Smooth muscle cell of the brain vasculature (primary cell): ENCODE results near the gene TRAF6.
"Not testable (repeated sequence)": the region's sequence is repeated elsewhere in the genome, so short reads cannot be mapped to it uniquely, and the experiment has no call there.

Source experiments
- DNase-seq: peaks from one replicate; pipeline ENCODE4 v3.0.0-alpha.2; 2012; ENCODE audit warnings: low read depth, low spot score

Gene TRAF6

GRCh38 chr11:36493332-36493731 is 16.7 kb downstream of the TRAF6 start:
- DNase-seq: no peak

GRCh38 chr11:36492724-36493304 is 17.3 kb downstream of the TRAF6 start:
- no peak for DNase-seq

GRCh38 chr11:36490026-36490806 is 19.9 kb downstream of the TRAF6 start:
- DNase-seq: no peak

- no peak for DNase-seq
Observed at GRCh38 chr11:36488096-36488495, 22.0 kb downstream of the TRAF6 start.

DNA sequence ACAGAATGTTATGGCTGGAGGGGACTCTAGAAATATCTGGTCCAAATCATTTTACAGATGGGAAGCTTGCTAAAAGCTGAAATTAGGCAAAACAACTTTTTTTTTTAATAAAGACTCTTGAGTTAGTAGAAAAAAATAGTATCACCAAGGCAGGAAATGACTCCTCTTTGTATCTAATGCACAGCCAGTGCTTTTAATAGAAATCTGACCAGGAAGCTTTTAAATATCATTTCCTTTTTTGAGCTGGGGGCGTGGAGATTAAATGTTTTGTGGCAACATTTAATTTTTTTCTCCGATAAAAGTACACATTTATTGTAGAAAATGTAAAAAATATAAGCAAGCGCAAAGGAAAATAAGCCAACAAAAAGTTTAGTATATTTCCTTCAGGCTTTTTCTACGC is 22.5 kb downstream of the TRAF6 start:
- no peak for DNase-seq

- DNase-seq: no peak
Observed at GRCh38 chr11:36485298-36486002, 24.6 kb downstream of the TRAF6 start.

GRCh38 chr11:36483042-36483441 is 27.0 kb downstream of the TRAF6 start:
- not testable (repeated sequence) for DNase-seq

DNA sequence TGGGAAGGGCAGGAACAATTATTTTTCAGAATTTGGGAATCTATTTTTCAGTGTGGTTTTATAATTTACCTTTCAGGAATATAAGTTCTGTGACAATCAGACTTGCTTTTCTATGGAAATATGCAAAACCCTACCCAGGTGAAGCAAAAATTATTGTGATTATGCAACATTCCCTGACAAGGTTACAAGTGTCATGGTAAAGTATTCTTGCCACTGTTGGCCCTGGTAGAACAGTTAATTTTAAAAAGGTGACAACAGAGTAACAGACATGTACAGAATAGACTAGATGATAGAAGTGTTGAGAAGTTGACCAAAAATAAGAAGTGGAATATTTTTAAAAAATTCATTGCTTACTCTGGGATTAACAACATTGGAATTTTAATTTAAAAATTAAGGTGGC is 29.2 kb downstream of the TRAF6 start:
- no peak for DNase-seq

DNA sequence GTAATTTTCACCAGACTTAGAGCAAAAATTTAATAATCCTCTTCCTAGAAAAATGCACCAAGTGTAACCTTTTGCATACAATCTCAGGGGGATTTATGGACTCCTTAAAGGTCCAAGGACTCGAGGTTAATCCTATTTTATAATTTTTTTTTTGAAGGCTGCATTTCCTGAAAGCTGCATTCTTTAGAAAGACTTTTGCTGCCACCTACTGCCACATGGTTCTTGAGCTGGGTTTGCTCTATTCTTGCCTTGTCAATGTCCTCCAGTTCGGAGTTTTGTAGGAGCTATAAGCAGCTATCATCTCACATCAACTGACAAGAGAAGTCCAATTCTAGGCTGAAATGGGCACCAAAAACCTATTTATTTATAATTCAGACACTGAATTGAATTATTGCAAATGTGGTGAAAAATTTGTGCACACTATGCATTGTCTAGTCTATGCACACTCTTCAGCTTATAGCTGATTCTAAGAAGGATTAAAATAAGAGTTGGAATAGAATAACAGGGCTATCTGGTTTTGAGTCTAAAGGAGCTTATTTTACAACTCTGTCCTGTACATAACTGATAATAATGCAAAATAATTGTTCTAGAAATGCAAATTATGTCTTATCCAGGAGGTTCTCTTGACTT is 31.3 kb downstream of the TRAF6 start:
- DNase-seq: no peak

GRCh38 chr11:36475192-36475591 is 34.9 kb downstream of the TRAF6 start:
- DNase-seq: no peak

DNA sequence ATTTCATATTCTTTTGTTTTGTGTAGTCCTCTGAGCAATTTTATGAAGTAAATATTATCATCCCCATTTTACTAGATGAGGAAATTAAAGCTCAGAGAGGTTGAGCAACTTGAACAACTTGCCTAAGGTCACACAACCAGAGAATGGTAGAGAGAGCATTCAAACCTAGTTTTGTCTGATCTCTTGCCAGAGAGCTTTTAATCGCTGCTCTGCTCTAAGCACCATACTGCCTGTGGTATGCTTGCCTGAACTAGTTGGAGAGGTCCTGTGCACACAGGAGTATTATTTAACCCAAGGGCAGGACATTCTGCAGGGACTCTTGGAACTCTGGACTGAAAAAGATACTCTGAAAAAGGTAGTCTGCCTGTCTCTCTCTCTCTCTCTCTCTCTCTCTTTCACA is 38.5 kb downstream of the TRAF6 start:
- DNase-seq: no peak

GRCh38 chr11:36469881-36470802 is 39.9 kb downstream of the TRAF6 start:
- DNase-seq: no peak

GRCh38 chr11:36469063-36469462 is 41.0 kb downstream of the TRAF6 start:
- DNase-seq: no peak

- DNase-seq: no peak
Observed at GRCh38 chr11:36467916-36468315, 42.2 kb downstream of the TRAF6 start.

- no peak for DNase-seq
Observed at GRCh38 chr11:36467012-36467411, 43.1 kb downstream of the TRAF6 start.

DNA sequence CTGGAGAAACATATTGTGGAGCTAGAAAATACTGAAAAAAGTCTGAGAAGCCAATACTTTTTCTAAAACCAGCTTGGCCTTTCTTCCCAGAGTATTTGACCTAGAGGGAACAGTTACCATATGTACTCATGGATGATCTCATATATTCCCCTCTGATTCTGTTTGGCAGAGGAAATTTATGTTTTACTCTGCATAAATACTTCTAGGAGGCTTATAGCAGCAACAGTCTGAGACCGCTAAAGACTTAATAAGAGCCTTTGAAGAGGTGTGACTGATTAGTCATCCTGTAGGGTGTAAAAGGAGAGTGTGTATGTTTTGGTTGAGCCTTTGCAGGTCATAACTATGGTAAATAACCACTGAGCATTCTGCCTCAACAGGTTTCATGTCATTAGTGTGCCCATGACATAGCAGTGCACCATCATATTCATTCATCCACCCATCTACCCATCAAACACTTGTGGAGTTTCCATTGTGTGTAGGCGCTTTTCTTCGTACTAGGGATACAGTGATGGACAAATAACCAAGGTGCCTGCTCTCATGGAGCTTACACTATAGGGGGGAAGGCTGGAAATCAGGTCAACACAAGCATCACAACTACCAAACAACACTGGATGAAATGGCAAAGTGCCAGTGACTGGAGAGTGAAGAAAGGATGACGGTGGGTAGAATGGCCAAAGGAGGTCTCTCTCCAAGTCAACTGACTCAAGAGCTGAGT is 44.5 kb downstream of the TRAF6 start:
- DNase-seq: no peak

DNA sequence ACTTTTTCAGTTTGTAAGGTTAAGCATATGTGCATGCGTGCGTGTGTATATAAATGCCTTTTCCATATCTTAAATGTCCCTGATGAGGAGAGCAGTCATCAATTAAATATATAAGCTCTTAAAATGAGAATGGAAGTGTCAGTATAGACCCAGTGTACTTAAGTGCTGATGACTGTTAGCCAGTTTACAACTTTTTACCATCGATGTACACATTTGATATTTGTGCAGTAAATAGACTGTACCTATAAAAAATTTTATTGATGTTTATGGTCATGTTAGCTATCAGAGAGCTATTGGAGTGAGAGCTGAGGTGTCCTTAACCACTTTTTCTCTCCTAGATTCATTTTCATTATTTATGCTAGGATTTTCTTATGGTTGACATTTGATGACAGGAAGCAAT is 45.4 kb downstream of the TRAF6 start:
- DNase-seq: no peak

- DNase-seq: no peak
Observed at GRCh38 chr11:36463781-36464180, 46.3 kb downstream of the TRAF6 start.

DNA sequence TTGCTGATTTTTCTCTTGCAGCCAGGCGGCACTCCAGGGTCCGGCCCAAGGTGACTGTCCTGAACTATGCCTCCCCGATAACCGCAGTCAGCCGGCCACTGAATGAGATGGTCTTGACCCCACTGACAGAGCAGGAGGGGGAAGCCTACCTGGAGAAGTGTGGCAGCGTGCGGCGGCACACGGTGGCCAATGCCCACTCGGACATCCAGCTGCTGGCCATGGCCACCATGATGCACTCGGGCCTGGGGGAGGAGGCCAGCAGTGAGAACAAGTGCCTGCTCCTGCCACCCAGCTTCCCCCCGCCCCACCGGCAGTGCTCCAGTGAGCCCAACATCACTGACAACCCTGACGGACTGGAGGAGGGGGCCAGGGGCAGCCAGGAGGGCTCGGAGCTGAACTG is 47.8 kb downstream of the TRAF6 start:
- no peak for DNase-seq

GRCh38 chr11:36460220-36460619 is 49.9 kb downstream of the TRAF6 start:
- DNase-seq: no peak

DNA sequence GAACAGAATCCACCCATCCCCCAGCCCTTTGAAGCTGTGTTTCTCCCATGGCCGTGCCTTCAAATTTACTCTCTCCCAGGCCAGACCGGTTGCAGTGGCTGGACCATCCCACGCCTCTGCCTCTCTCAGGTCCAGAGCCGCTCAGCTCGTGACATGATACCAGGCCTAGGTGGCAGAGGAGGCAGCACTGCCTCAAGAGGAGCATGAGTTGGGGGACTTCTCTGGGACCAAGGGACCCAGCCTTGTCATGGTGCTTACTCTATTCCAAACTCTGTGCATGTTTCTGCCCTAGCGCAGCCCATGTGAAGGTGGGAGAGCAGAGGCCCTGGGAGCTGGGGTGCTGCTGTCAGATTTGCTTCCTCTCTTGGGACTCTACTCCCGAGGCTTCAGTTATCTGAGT is 51.0 kb downstream of the TRAF6 start:
- DNase-seq: no peak
